MM.1S (cell line): ENCODE data around the gene NACA2.

ENCODE experiments used
- EZH2phosphoT487 ChIP-seq: fragments of 300-600 bp; sonication (generic); IDR thresholded peaks from 2 replicates; pipeline ENCODE4 v1.6.1; 2018; ENCODE audit warnings: antibody characterized with exemption, low read length
- TF ChIP-seq, protein P1 (sequence below): fragments of 300-600 bp; sonication (generic); IDR thresholded peaks from 2 replicates; pipeline ENCODE4 v1.5.1; 2016; ENCODE audit warnings: antibody characterized with exemption, low read length, mixed read lengths

DNA sequence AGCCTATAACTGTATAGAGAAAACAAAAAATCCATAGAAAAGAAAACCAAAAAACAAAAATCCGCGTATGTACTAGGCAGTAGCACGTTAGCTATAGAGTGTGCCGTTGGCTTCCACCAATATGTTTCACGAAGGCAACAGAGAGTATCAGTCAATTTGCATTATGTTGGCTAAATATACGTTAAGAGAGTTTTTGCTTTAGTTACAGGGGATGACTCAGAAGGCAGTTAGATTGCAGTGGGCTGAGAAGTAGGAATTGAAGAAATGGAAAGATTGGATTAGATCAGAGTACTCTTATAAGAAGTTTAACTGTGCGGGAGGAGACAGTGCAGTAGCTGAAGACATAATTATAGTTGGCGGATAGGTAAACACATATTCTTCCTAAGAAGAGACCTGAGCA, 911 bp upstream of the NACA2 start:
- TF ChIP-seq, protein P1, sequence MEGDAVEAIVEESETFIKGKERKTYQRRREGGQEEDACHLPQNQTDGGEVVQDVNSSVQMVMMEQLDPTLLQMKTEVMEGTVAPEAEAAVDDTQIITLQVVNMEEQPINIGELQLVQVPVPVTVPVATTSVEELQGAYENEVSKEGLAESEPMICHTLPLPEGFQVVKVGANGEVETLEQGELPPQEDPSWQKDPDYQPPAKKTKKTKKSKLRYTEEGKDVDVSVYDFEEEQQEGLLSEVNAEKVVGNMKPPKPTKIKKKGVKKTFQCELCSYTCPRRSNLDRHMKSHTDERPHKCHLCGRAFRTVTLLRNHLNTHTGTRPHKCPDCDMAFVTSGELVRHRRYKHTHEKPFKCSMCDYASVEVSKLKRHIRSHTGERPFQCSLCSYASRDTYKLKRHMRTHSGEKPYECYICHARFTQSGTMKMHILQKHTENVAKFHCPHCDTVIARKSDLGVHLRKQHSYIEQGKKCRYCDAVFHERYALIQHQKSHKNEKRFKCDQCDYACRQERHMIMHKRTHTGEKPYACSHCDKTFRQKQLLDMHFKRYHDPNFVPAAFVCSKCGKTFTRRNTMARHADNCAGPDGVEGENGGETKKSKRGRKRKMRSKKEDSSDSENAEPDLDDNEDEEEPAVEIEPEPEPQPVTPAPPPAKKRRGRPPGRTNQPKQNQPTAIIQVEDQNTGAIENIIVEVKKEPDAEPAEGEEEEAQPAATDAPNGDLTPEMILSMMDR = no peak
- no peak for TF ChIP-seq EZH2phosphoT487
